HepG2 (cell line): Measurements from ENCODE around the gene TMEM39A. TPM values are rescaled to one million over a fixed set of nuclear protein-coding genes. Genes with fewer than 3 reads are reported as not detected.

ENCODE experiments used
- ATAC-seq: fragments of 200-7000 bp; cut with Tn5 transposase; 3 replicates; pipeline ENCODE4 v1.9.1; 2020; ENCODE audit warnings: mild to moderate bottlenecking, moderate library complexity
- BruUV-seq: library from RNA; stranded (reverse); fragments of 400-500 nt; replicated peaks from 2 replicates; lab custom pipeline; 2021; lab: Mats Ljungman, UMichigan
- CTCF ChIA-PET: fragments of 300-600 bp; formaldehyde crosslinking; extraction: SDS; loops from one replicate; lab custom pipeline; 2021; ENCODE audit warnings: low total read pairs, inconsistent platforms, low intra/inter-chr PET ratio; lab: Yijun Ruan, JAX
- POLR2A ChIA-PET: fragments of 350-600 bp; sonication (Branson Sonifier 250); formaldehyde crosslinking; loops from one replicate; lab custom pipeline; 2020; ENCODE audit warnings: antibody characterized with exemption, inconsistent platforms; lab: Yijun Ruan, JAX
- DNase-seq: peaks from one replicate; pipeline ENCODE4 v3.0.0-alpha.2; 2015; ENCODE audit warnings: low spot score
- FAIRE-seq: peaks from 3 replicates; lab custom pipeline; 2011; peaks lifted over from hg19 to GRCh38; lab: Jason Lieb, UNC
- H2AFZ ChIP-seq: one replicate; pipeline ENCODE4 v1.6.1; 2011; ENCODE audit warnings: low read length, inconsistent platforms
- H3K27ac ChIP-seq: fragments of 300-600 bp; 3 replicates; pipeline ENCODE4 v1.8.0; 2011; ENCODE audit warnings: mixed run types, mild to moderate bottlenecking, mixed read lengths, low read length, inconsistent platforms; ENCODE audit not compliant: insufficient read depth; ENCODE audit errors: extremely low read length
- H3K27me3 ChIP-seq, 2 experiments: fragments of 200-600 bp in 1 of 2; 2 replicates in 1 of 2; 3 replicates in 1 of 2; pipeline versions ENCODE4 v1.6.0 to v1.8.0; 2011; ENCODE audit warnings: low read length in 2 of 2, mild to moderate bottlenecking in 2 of 2, moderate library complexity in 2 of 2, inconsistent platforms in 1 of 2; ENCODE audit not compliant: insufficient read depth in 2 of 2, control insufficient read depth in 1 of 2
- H3K36me3 ChIP-seq, 2 experiments: fragments of 200-600 bp in 1 of 2; replicated peaks in 1 of 2; 2 replicates in 1 of 2; 3 replicates in 1 of 2; pipeline versions ENCODE4 v1.5.1 to v1.8.0; 2011; ENCODE audit warnings: low read length in 2 of 2, inconsistent platforms in 1 of 2; ENCODE audit not compliant: insufficient read depth in 2 of 2, control insufficient read depth in 1 of 2
- H3K4me1 ChIP-seq: 2 replicates; pipeline ENCODE4 v1.5.1; 2012; ENCODE audit warnings: low read length, inconsistent platforms; ENCODE audit not compliant: insufficient read depth
- H3K4me2 ChIP-seq: 2 replicates; pipeline ENCODE4 v1.6.0; 2011; ENCODE audit warnings: low read depth, low read length, inconsistent platforms
- H3K4me3 ChIP-seq, 3 experiments: fragments of 200-600 bp in 1 of 3; sonication (generic), shearing (Covaris generic) in 1 of 3; replicated peaks in 1 of 3; 2 replicates each; pipeline ENCODE4 v1.5.1; 2011 to 2016; ENCODE audit warnings: low read length in 3 of 3, inconsistent platforms in 2 of 3, low read depth in 2 of 3, mild to moderate bottlenecking in 2 of 3, control low read depth in 1 of 3, mixed read lengths in 1 of 3; ENCODE audit not compliant: insufficient read depth in 1 of 3
- H3K79me2 ChIP-seq: one replicate; pipeline ENCODE4 v1.6.1; 2011; ENCODE audit warnings: low read length, inconsistent platforms; ENCODE audit not compliant: insufficient read depth
- H3K9ac ChIP-seq: 2 replicates; pipeline ENCODE4 v1.6.0; 2011; ENCODE audit warnings: mild to moderate bottlenecking, low read depth, low read length, inconsistent platforms; ENCODE audit not compliant: insufficient read depth
- H3K9me3 ChIP-seq: 2 replicates; pipeline ENCODE4 v1.5.1; 2012; ENCODE audit warnings: mild to moderate bottlenecking, low read length
- H4K20me1 ChIP-seq: 2 replicates; pipeline ENCODE4 v1.6.0; 2011; ENCODE audit warnings: inconsistent platforms, mild to moderate bottlenecking, low read length, moderate library complexity; ENCODE audit not compliant: insufficient read depth
- ATF6 ChIP-seq: sonication (generic); formaldehyde crosslinking; conservative IDR thresholded peaks from 2 replicates; pipeline ENCODE4 v1.4.0; 2020; ENCODE audit warnings: missing genetic modification reagents
- FOXK1 ChIP-seq: sonication (generic); formaldehyde crosslinking; IDR thresholded peaks from 2 replicates; pipeline ENCODE4 v1.4.0; 2020; ENCODE audit warnings: low read depth, missing genetic modification reagents, borderline replicate concordance
- KDM5A ChIP-seq: fragments of 200-600 bp; sonication (generic); IDR thresholded peaks from 2 replicates; pipeline ENCODE4 v1.7.0; 2018; ENCODE audit warnings: antibody characterized with exemption, mild to moderate bottlenecking, low read length, borderline replicate concordance
- MIER2 ChIP-seq: IDR thresholded peaks from 2 replicates; pipeline ENCODE4 v1.6.1; 2016; ENCODE audit warnings: missing biosample characterization, missing genetic modification reagents
- NFE2L1 ChIP-seq: sonication (generic); formaldehyde crosslinking; IDR thresholded peaks from 2 replicates; pipeline ENCODE4 v1.4.0; 2020; ENCODE audit warnings: missing genetic modification reagents, mild to moderate bottlenecking, borderline replicate concordance
- RCOR2 ChIP-seq: IDR thresholded peaks from 2 replicates; pipeline ENCODE4 v1.6.1; 2016; ENCODE audit warnings: missing biosample characterization, missing genetic modification reagents
- RFXAP ChIP-seq: sonication (generic); formaldehyde crosslinking; IDR thresholded peaks from 2 replicates; pipeline ENCODE4 v1.4.0; 2020; ENCODE audit warnings: missing genetic modification reagents, borderline replicate concordance
- SMAD1 ChIP-seq: sonication (generic); formaldehyde crosslinking; IDR thresholded peaks from 2 replicates; pipeline ENCODE4 v1.4.0; 2020; ENCODE audit warnings: missing genetic modification reagents, low read depth, mild to moderate bottlenecking, borderline replicate concordance
- SOX5 ChIP-seq: IDR thresholded peaks from 2 replicates; pipeline ENCODE4 v1.6.1; 2016; ENCODE audit warnings: borderline replicate concordance
- ZBTB2 ChIP-seq: sonication (generic); formaldehyde crosslinking; IDR thresholded peaks from 2 replicates; pipeline ENCODE4 v1.8.0; 2022; ENCODE audit warnings: low read depth, missing genetic modification reagents
- ZMYM2 ChIP-seq: sonication (generic); formaldehyde crosslinking; IDR thresholded peaks from 2 replicates; pipeline ENCODE4 v1.8.0; 2022; ENCODE audit warnings: mild to moderate bottlenecking, missing genetic modification reagents
- ZMYM3 ChIP-seq: sonication (generic); formaldehyde crosslinking; IDR thresholded peaks from 2 replicates; pipeline ENCODE4 v1.5.1; 2020; ENCODE audit warnings: mild to moderate bottlenecking, missing genetic modification reagents
- ZNF160 ChIP-seq: sonication (generic); formaldehyde crosslinking; IDR thresholded peaks from 2 replicates; pipeline ENCODE4 v1.8.0; 2022; ENCODE audit warnings: mild to moderate bottlenecking, inconsistent platforms, missing genetic modification reagents
- ZNF224 ChIP-seq: sonication (generic); formaldehyde crosslinking; IDR thresholded peaks from 2 replicates; pipeline ENCODE4 v1.5.0; 2020; ENCODE audit warnings: mild to moderate bottlenecking, missing genetic modification reagents
- ZNF260 ChIP-seq: sonication (generic); formaldehyde crosslinking; IDR thresholded peaks from 2 replicates; pipeline ENCODE4 v1.4.0; 2020; ENCODE audit warnings: missing genetic modification reagents, low read depth, mild to moderate bottlenecking, borderline replicate concordance
- ZNF431 ChIP-seq: sonication (generic); formaldehyde crosslinking; IDR thresholded peaks from 2 replicates; pipeline ENCODE4 v1.9.0; 2022; ENCODE audit warnings: missing genetic modification reagents, low read depth, mild to moderate bottlenecking, borderline replicate concordance
- ZNF510 ChIP-seq: sonication (generic); formaldehyde crosslinking; IDR thresholded peaks from 2 replicates; pipeline ENCODE4 v1.4.0; 2020; ENCODE audit warnings: low read depth, mild to moderate bottlenecking, missing genetic modification reagents
- ZNF598 ChIP-seq: sonication (generic); formaldehyde crosslinking; IDR thresholded peaks from 2 replicates; pipeline ENCODE4 v1.5.1; 2020; ENCODE audit warnings: mild to moderate bottlenecking, missing genetic modification reagents, borderline replicate concordance
- ZNF652 ChIP-seq: IDR thresholded peaks from 2 replicates; pipeline ENCODE4 v1.6.1; 2016; ENCODE audit warnings: low read depth, borderline replicate concordance
- ZNF737 ChIP-seq: sonication (generic); formaldehyde crosslinking; IDR thresholded peaks from 2 replicates; pipeline ENCODE4 v1.5.0; 2020; ENCODE audit warnings: missing genetic modification reagents, mild to moderate bottlenecking, borderline replicate concordance
- WGBS: methylation state at CpG from one replicate; pipeline ENCODE4 v1.1.6; 2017; ENCODE audit warnings: low lambda C conversion rate; 5-methylcytosine and 5-hydroxymethylcytosine counted together
- in situ Hi-C: cut with HindIII; loops from 2 replicates; pipeline ENCODE4 v1.10.0; 2017; ENCODE audit warnings: low pct_unique_long_range_greater_than_20kb; ENCODE audit not compliant: extremely low pct_ligation_motif_present
- intact Hi-C: fragments of 100-400 bp; cut with micrococcal nuclease; formaldehyde crosslinking; loops from one replicate; pipeline ENCODE4 v1.10.0; 2022; ENCODE audit not compliant: unreplicated experiment
- polyA plus RNA-seq, 8 experiments: library from polyadenylated mRNA; depleted of rRNA in 3 of 8; stranded (reverse) in 7 of 8; unstranded in 1 of 8; fragments of >200 nt; fragmentation: Illumina TruSeq in 4 of 8; extraction: Trizol in 4 of 8; gene quantifications; 2 replicates each; pipeline versions ENCODE4 v1.2.1 to v1.2.3, GENCODE V29; 2011 to 2016; ENCODE audit warnings: low read depth in 4 of 8, missing spikeins in 1 of 8, mixed read lengths in 1 of 8; ENCODE audit not compliant: insufficient read depth in 1 of 8
- total RNA-seq, 5 experiments: library from RNA; depleted of rRNA; stranded (reverse); fragments of >200 nt; fragmentation: Illumina TruSeq; extraction: Trizol; gene quantifications; 2 replicates each; pipeline ENCODE4 v1.2.3, GENCODE V29; 2016; ENCODE audit warnings: low read depth in 1 of 5

The TMEM39A gene
- total and polyA plus RNA-seq, 2 of the 13 experiments (the other 11 are each of a cell fraction or from before 2014, with no cell fraction given), result 55.8 to 64.9 TPM

- under 1% methylated on average over 27 of the region's 58 CpGs for WGBS
- H3K4me1 ChIP-seq, result peaks cover 31% of the 10 kb centered on the region
- H3K79me2 ChIP-seq, result peaks cover 26% of the 10 kb centered on the region
- peak within 1 kb of the TSS; percentile 78 for H3K4me2 ChIP-seq
- peaks cover 0 to 4% of the 10 kb centered on the region in 2 experiments; a peak in 1 of 5 replicates for H3K36me3 ChIP-seq
- H3K9me3 ChIP-seq, result no peaks in the 10 kb centered on the region
- peak within 1 kb of the TSS; percentile 66 for H2AFZ ChIP-seq
- FAIRE-seq (peak; percentile 66), ATAC-seq (peak; percentile 99), DNase-seq (peak; percentile 96)
- POLR2A ChIA-PET, result interaction anchor here (0.6 to 5.4 kb wide), 20 partner anchors 8 to 1098 kb away, joined by 3 to 80 read pairs (median 5); partner anchors contain the start of genes B4GALT4, COX17, GSK3B and NDUFB4
- BruUV-seq, result TSS peak; percentile 76
- peak within 1 kb of the TSS; percentile 97 for H3K27ac ChIP-seq
- peak within 1 kb of the TSS; percentile 63 to 97 (median 96) for H3K4me3 ChIP-seq
- in situ Hi-C loops, result no loop called here
- intact Hi-C loops, result loop anchor here (1.0 kb wide), 2 partner anchors 29 to 35 kb away; partner anchors contain the start of gene TMEM39A
- peak within 1 kb of the TSS; percentile 98 for H3K9ac ChIP-seq
- H3K27me3 ChIP-seq, result no peaks in the 10 kb centered on the region; a peak in 1 of 5 replicates
- CTCF ChIA-PET, result no interaction called here
- H4K20me1 ChIP-seq, result no peaks in the 10 kb centered on the region
- peak; percentile 81 for TF ChIP-seq ZNF160 (CRISPR knock-in tag)
- TF ChIP-seq ZNF260 (CRISPR knock-in tag), result no peak
- TF ChIP-seq RCOR2 (CRISPR knock-in tag), result no peak
- no peak; the same call in 1 of the 2 replicates for TF ChIP-seq RFXAP
- peak; percentile 53; the same call in 1 of the 2 replicates for TF ChIP-seq MIER2 (CRISPR knock-in tag)
- no peak for TF ChIP-seq NFE2L1 (CRISPR knock-in tag)
- peak; percentile 32; the same call in 1 of the 2 replicates for TF ChIP-seq SMAD1 (CRISPR knock-in tag)
- TF ChIP-seq ZNF598 (CRISPR knock-in tag), result peak; percentile 89
- TF ChIP-seq SOX5 (CRISPR knock-in tag), result peak; percentile 48; the same call in 1 of the 2 replicates
- TF ChIP-seq ZMYM3, result peak; percentile 7; the same call in 1 of the 2 replicates
- no peak for TF ChIP-seq ZNF510
- TF ChIP-seq ATF6, result 0 out of 2 replicates have a peak, but pooled peaks have one; percentile 67
- TF ChIP-seq ZMYM2, result peak; percentile 65; the same call in 1 of the 2 replicates
- TF ChIP-seq ZNF652 (CRISPR knock-in tag), result peak; percentile 70
- TF ChIP-seq FOXK1 (CRISPR knock-in tag), result peak; percentile 78; the same call in 1 of the 2 replicates
- TF ChIP-seq ZBTB2 (CRISPR knock-in tag), result peak; percentile 67; the same call in 1 of the 2 replicates
- TF ChIP-seq ZNF224 (CRISPR knock-in tag), result peak; percentile 91; the same call in 1 of the 2 replicates
- peak; percentile 92 for TF ChIP-seq ZNF431 (CRISPR knock-in tag)
- TF ChIP-seq KDM5A, result peak; percentile 54; the same call in 1 of the 2 replicates
- no peak; the same call in 1 of the 2 replicates for TF ChIP-seq ZNF737 (CRISPR knock-in tag)
Measured at GRCh38 chr3:119498186-119499011, 35.0 kb upstream of the TMEM39A start, which contains the start of gene TIMMDC1. Gene TIMMDC1, plus strand, starts transcription at chr3:119498547. Its CDS starts 187 bp downstream, at chr3:119498734.
